GM18502 (cell line): ENCODE data around the gene NFIA.

Experiments
- ATAC-seq: cut with Tn5 transposase; IDR thresholded peaks from one replicate; pipeline ENCODE4 v1.9.1; 2021; ENCODE audit warnings: mild to moderate bottlenecking; ENCODE audit not compliant: unreplicated experiment, poor library complexity

NFIA gene

DNA sequence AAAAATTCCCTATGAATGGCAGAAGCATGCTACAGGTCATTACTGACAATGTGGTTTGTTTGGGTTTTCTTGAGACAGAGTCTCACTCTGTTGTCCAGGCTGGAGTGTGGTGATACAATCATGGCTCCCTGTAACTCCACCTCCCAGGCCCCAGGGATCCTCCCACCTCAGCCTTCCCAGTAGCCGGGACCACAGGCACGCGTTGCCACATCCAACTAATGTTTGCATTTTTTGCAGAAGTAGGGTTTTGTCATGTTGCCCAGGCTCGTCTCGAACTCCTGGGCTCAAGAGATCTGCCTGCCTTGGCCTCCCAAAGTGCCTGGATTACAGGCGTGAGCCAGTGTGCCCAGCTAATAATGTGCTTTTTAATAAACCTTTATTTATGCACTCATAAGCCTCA, 259.1 kb downstream of the NFIA start:
- ATAC-seq: no peak

DNA sequence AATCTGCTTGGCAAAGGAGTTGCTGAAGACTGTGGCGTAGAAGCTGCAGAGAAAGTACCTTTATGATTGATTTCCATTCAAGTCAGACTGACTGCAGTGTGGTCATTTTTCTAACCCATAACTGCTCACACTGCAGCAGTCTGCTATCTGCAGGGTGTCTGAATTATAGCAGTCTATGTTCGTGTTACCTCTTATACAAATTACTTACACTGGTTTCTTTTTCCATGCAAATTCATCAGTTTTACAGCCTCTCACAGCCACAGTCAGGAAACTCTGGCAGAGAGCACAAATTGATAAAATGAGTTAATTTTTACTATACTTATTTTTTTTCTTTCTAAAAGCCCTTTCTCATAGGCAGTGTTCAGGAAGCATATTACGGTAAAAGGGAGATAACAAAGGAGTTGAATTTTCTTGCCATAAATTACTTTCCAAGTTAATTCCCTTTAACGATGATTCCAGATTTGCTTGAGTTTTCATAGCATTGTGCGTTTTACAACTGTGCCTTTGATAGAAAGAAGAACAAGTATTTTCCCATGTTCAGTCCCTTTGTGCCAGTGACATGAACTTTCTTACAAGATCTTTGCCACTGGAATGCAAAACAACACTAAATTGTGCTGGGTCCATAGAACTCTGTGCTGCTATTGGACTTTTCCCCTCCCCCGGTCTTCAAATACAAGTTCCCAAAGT, 261.5 kb downstream of the NFIA start:
- no peak for ATAC-seq

DNA sequence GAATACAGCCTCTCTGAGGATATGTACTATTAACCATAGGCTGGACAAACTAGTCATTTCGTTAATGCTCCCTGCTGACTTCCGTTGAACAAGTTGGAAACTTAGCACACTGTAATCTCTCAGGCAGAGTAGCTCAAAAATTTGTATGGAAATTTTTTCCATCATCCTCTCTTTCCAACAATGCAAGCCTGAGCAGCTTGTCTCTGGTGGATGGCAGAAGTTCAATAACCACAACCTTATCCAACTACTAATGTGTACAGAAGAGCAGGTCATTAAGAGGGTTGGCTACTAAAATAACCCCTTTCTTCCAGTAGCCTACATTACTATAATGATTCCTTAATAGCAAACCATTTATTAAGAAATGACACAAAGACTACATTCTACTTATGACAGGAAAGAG, 262.3 kb downstream of the NFIA start:
- ATAC-seq: no peak

DNA sequence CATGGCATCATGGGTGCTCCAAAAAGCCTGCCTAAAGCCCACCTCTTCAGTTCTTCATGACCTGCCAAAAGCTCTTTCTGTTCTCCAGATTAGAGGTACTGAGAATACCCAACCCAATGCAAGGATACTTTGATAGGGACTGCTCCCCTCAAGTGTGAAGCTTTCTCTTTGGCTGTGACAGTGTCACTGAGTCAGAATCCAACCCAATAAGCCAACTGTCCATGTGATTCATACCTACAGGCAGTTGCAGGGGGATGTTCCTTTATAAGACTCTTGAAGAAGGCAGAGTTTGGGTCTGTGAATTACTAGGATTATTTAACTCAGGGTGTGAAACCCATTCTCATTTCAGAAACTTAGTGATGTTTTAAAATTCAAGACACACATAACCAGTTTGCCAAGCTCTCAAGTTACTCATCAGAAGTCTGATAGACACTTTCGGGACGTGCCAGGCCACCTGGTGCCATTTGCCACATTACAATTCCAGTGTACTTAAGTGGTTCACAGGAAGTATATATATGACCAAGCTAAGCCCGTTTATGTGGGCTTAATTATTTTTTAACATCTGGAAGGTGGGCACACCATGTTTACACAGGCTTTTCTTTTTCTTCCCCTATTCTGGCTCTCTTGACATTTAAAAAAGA, 265.8 kb downstream of the NFIA start:
- ATAC-seq: no peak

DNA sequence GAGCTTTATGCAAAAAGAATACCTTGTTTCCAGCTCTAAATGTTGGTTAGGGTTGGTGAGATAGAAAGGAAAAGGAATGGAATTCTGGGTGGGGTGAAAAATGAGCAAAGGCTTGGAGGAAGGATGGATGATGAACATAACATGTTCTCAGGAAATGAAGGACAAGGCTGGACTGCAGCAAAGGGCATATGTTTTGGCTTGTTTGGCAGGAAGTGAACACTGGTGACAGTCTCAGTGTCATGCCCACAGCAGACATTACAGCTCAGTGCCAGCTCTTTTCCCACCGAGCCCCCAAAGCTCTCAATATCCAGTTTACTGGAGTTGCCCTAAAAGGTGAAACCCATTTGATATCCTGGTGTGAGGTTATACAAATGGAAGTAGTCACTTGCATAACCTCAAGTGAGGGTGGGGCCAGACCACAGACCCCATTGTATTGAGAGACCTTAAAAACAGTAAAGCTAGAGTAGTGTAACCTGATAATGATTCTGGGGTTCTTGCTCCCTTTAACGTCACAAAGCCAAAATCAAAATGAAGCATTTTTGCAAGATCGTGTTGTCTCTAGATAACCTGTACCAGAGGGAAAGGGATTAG, 270.6 kb downstream of the NFIA start:
- no peak for ATAC-seq

DNA sequence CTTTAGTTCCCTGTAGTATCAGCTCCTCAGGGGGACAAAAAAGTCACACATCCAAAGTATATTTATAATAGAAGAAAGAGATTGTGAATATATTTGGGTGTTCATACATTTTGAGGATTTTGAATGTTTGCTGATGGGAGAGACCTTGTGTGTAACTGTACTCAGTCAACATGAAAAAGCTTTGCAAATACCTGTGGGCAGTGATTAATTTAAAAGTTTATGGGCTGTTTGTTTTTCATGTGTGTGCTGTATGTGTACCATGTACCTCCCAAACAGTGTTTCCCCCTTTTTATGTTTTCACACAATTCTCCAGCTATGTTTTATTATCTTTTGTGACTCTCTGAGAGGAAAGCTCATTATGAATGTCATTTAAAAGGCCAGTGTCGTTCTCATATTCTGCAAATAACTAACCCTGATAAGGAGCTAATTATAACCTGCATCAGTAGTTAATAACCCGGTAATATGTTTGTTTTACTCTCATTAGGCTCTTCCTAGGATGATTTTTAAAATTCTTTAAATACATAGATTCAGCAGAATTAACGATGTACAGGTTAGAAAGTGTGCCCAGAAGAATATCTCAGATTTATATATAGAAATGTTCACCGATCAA, 271.5 kb downstream of the NFIA start:
- no peak for ATAC-seq

DNA sequence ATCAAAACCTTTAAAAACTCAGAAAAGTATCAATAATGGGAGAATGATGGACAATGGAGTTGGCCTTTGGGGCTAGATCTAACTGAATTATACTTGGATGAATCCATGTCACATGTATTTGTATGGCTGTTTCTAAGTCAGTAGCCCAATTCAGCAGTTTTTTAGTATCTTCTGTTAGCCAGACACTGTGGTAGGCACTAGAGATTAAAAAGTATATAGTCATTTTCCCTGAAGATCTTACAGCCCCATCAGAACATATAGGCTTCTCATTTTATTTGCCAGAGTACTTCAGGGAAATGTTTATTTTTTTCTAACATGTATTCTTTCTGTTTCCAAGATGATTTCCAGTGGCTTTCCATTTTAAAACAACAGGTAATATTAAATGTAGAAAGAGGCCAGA, 273.7 kb downstream of the NFIA start:
- no peak for ATAC-seq

DNA sequence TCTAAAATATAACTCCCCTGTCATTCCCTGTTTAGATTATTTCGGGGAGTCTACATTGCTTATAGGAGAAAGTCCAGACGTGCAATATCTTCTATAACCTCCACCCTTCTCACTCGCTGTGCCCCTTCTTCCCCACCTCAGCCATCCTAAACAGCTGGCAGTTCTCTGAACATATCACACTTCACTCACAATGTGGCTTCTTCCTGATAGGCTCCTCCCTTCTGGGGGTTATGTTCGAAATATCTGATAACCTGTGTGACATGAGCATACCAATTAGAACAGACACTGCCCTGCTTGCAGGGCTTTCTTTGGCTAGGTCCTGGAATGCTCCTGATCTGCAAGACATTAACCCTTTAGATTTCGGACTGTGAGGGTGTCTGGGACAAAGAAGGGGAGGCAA, 274.6 kb downstream of the NFIA start:
- no peak for ATAC-seq

DNA sequence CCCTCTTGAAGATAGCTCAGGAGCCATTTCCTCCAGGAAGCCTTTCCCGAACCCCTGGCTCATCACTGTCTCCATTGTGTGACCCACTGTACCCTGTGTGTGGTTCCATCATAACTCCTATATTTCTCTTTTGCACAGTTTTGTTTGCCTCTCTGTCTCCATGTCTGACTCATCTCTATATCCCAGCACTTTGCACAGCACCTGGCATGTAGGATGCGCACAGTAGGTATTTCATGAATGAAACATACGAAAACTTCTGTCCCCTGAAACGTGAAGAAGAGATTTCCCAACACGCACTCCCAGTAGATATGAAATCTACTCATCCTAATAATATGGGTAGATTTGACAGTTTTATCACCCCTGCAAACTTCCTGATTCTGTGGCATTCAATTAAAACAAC, 275.2 kb downstream of the NFIA start:
- no peak for ATAC-seq

DNA sequence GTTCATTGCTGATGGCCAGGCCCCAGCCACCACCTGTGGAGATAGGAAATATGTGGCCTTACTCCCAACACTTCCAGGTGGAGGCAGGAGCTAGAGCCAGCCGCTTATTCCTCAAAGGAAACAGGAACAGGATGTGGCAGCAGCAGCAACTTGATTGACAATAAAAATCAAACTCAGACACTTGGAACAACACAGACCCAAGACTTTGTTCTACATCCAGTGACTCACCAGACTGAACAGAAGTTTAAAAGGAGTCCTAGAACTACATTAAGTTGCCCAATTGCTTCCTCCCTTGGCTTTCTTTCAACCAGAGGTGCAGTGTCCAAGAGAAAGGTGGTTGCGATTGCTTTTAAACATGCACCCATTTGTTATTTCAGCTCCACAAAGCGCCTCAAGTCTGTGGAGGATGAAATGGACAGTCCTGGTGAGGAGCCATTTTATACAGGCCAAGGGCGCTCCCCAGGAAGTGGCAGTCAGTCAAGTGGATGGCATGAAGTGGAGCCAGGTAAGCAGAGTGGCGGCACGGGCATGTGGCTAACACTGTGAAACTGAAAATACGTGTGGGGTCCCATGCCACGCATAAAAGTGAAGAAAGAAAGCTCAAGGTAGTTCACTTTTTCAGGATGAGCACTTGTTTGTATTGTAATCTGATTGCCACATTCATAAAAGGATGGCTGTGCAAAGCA, 276.6 kb downstream of the NFIA start:
- ATAC-seq: no peak

DNA sequence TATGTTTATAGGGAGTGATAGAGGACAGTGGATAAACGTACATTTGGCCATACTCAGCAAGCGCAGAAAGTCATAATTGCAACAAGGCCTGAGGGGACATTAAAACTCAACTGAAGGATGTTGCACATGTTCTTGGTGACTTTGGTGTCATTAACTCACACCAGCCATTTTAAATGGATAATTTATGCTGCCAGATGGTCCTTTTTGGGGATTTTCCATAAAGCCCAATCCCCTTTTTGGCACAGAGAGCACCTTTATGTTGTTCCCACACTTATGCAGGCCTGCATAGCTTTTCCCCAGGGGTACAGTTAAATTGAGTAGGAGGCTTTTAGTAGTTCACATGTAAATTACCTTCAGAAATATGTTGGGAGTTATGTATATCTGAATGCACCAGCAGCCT, 279.6 kb downstream of the NFIA start:
- no peak for ATAC-seq

DNA sequence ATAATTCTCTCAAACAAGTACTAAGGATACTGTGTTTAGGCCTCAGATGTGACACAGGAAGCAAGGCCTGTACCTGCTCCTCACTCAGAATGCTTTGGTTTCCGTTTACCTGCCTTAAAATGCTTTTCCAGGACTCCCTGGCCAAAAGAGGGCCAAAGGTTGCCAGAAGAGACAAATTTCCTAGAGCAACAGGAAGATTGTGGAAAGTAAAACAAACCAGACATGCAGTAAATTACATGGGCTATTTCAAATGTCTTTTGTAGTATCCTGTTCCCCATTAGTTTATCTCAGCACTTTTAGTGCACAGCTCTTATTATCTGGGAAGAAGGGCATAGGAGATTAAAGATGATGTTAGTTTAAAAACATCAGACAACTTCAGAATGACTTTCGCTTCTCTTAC, 280.0 kb downstream of the NFIA start:
- ATAC-seq: no peak

DNA sequence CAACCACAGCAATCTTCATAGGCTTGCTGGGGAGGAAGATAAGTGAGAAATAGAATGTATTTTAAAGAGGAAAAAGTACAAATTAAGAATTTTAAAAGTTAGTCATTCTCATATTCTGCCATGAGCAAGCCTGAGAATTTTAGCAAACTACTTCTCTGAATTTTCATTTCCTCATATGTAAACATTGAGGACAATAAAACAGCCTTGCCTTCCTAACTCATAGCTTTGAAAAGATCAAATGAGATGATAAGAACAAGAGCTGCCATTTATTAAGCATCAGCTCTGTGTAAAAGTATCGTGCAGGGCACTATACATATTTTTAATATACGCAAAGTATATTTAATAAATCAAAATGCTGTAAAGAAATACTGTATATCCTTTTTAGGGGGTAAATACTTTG, 286.0 kb downstream of the NFIA start:
- ATAC-seq: no peak

DNA sequence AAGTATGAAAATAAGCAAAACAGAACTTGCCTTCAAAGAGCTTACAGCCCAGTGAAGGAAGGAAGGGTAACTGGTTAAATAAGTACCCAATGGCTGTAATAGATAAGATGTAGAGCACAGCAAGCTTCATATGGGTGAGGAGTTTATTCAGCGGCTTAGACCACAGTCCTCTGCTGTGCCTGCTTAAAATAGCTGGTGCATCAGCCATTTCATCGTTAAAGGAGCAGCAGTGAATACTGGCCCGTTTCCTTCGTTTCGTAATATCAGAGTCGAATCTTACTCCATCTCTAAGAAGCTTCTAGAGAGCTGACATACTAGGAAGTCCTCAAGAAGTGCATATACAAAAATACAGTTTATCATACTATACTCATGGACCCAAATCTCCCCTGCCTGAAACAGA, 286.5 kb downstream of the NFIA start:
- no peak for ATAC-seq

DNA sequence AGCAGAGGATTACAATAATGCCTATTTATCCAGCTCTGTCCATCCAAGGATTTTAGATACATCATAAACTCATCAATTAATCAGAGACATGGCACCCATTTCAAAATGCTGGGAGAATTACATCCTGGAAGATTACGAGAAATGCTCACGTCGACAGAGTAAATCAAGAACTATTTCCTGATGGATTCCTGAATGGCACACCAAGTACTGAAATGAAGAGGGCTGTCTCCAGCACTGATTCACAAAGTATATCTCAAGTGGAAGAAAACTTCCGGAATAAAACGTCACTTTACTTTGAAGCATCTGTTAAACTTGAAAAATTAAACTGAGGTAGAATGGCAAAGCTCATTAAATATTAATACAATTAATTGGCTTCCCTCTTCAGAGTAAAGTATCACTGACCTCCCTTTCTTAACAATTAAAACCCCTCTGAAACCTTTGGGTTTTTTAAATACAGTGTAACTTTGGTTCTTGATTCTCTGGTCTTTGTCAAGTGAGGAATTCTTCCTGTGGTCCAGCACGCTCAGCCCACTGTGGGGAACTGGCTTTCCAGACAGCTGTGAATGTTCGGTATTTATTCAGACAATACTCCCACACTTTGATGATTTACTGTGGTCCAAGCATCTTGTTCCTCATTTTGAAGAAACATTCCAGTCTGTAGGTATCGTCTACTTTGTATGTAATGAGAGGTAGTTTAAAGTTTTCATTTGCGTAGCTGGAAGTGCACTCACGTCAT, 288.0 kb downstream of the NFIA start:
- no peak for ATAC-seq

DNA sequence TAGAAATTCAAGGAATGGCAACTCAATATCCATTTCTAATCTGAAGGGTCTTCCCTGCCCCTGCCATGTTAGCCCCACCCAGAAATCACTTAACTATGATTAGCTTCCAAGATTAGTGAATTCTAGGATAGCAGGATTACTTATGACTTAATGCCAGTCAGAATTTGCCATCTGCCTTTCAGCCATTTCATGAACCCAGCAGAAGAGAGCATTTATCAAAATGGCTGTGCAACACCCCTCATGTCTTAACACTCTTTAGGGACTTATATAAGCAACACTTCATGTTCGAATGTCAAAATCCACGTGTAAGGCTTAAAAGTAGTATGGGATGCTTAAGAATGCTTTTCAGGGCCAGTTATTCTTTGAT, 288.5 kb downstream of the NFIA start:
- no peak for ATAC-seq

DNA sequence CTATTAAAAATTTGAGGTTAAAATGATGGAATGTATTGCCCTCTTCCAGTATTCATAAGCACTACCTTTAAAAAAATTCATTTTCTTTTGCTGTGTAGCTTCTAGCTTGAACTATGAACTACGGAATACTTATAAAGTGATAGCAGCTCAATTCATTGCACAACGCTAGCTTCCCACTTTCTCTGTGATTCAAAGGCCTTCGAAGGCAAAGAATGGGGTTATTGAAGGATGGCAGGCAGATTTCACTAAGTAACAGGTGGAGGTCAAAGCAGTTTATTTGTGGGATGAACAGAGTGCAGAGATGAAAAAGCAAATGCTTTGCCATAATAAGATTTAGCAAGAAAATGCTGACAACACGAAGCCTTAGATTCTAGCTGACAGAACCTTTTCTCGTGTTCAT, 290.6 kb downstream of the NFIA start:
- ATAC-seq: no peak

DNA sequence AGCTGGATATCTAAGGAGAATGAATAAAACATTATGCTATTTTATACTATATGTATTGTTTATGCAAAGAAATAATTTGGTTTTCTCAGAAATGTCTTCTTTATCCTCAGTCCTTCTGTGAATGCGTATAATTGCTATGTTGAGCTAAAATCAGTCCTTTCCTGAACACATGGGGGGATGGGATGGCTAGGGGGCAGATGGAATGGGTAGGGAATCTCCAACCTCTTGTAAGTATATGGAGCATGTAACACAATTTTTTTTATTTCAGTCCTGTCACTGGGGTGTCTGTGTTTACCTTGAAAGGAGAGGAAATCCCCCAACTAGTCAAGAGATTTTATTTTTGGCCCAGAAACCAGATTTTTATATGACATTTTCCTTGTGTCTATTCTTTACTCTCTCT, 291.8 kb downstream of the NFIA start:
- ATAC-seq: no peak

DNA sequence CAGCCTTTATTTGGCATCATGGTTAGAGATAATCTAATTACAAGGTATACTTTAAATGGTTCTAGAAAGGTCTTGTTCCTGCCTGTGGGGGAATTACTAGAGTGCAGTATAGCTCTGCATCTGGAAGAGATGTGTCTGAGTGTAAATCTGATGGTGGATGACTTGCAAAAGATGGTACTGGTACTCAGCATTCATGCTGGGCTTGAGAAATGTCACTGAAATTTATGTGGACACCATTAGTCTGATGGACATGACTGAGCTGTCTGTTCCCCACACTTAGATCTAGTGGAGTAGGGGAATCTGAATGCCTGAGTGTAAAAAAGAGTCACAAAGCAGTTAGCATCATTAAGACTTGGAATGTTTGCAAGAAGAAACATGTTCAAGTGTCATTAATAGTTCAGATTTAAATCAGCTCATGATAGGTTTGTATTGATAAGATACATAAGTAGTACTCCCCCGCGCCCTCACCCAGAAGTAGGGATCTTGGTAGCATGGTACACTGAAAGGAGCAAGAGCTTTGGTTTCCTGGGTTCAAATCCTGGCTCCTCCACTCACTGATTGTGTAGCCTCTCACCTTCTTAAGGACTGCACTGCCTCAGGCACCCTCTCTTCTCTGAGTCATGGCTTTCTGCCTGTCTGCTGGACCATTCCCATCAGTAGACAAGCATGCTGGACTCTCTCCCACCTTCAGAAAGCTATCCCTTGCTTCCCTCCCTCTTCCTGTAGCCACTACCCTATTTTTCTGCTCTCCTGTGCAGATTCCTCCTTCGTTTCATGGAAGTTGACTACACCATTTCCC, 292.9 kb downstream of the NFIA start:
- no peak for ATAC-seq

DNA sequence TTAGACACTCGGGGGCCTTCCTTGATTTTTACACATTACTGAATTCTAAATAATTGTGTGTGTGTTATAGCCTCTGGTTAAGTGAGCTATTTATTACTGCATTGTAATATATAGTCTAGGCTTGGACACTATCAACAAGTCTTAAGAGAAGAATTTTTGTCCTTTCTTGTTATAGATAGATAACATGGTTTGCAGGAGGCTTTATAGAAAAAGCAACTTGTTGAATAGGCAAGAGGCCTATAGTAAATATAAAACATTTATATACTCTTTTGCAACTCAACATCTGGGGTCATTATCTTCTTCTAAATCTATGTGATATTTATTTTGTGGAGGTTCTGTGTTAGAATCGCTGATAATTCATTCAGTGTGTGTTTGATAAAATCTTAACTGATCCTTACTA, 293.8 kb downstream of the NFIA start:
- no peak for ATAC-seq
